Measurements from ENCODE around the gene ARAF.

Gene ARAF

DNA sequence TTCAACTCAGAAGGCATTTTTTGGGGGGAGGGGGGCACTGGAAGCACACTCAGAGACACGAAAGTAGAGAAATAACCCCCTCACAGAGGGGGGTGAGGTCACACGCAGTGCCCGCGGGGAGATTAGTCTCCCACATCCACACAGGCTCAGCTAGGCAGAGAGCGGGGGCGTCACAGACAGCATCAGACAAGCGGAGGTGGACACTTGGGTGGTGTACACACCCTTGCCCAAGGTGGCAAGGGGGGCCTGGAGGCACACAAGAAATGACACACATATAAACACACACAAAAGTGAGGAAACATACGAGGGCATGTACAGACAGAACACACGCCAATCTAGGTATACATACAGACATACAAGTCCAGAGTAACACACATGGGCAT, 59.3 kb downstream of the ARAF start:
- no peak for DNase-seq (ENCODE audit: low spot score)
